Measurements from ENCODE around the gene UNCX. TPM values are rescaled to one million over a fixed set of nuclear protein-coding genes. Genes with fewer than 3 reads are reported as not detected.

The UNCX gene
- total and polyA plus RNA-seq, 2 of the 8 experiments (the other 6 are each of a cell fraction or from before 2014, with no cell fraction given): not detected

- H3K4me1 ChIP-seq (replicated peaks in 1 of 4; ENCODE audit: control insufficient read depth in 3 of 4, insufficient read depth in 4 of 4, low read length in 3 of 4): no peaks in the 10 kb centered on the region
- no peaks in the 10 kb centered on the region for H3K23me2 ChIP-seq (ENCODE audit: low read depth, low read length)
- H4K91ac ChIP-seq (replicated peaks; ENCODE audit: insufficient read length, low read length): no peak overlapping the region
- peaks cover 0 to 10% (median 8%) of the 10 kb centered on the region in 4 experiments; a peak in 5 of 7 replicates for H3K27me3 ChIP-seq (replicated peaks in 1 of 4; ENCODE audit: control insufficient read depth in 3 of 4, extremely low read depth in 1 of 4, insufficient read depth in 3 of 4, low read length in 3 of 4)
- no peaks in the 10 kb centered on the region for H3K9me3 ChIP-seq (ENCODE audit: insufficient read depth in 2 of 2, low read depth in 1 of 2, low read length in 1 of 2)
- no peak overlapping the region for H2BK12ac ChIP-seq (ENCODE audit: low read depth, low read length)
- DNase-seq (ENCODE audit: low read depth in 1 of 2, low spot score in 2 of 2) (no peak), FAIRE-seq (no peak)
- no peak overlapping the region for H2BK5ac ChIP-seq (ENCODE audit: low read depth, low read length)
- CTCF ChIA-PET (ENCODE audit: partially characterized antibody): interaction anchor here (0.6 to 0.9 kb wide), 4 partner anchors 14 to 190 kb away, joined by 3 to 6 read pairs (median 4); no protein-coding TSS in a partner anchor
- H3K79me2 ChIP-seq (ENCODE audit: control insufficient read depth in 1 of 2, insufficient read depth in 2 of 2, low read length in 2 of 2): no peaks in the 10 kb centered on the region
- no peak overlapping the region for H3K27ac ChIP-seq (ENCODE audit: low read depth, low read length)
- no peaks in the 10 kb centered on the region for H4K20me1 ChIP-seq (replicated peaks in 1 of 2; ENCODE audit: control insufficient read depth in 1 of 2, insufficient read depth in 2 of 2, low read length in 2 of 2)
- TF ChIP-seq HDAC6 (IDR thresholded peaks at IDR 0.05; ENCODE audit: low read depth, low read length): no peak
- TF ChIP-seq SIX5 (IDR thresholded peaks at IDR 0.05; ENCODE audit: low read depth, low read length): no peak
- TF ChIP-seq SUZ12 (IDR thresholded peaks at IDR 0.05; ENCODE audit: low read length): no peak
- no peak for TF ChIP-seq PHF8 (conservative IDR thresholded peaks at IDR 0.05; ENCODE audit: low read depth, low read length)
- TF ChIP-seq SP4 (IDR thresholded peaks at IDR 0.05; ENCODE audit: low read length): no peak
- no peak for TF ChIP-seq YY1 (IDR thresholded peaks at IDR 0.05; ENCODE audit: low read depth, low read length)
- TF ChIP-seq SIN3A (conservative IDR thresholded peaks at IDR 0.05 in 1 of 2, IDR thresholded peaks at IDR 0.05 in 1 of 2; ENCODE audit: low read depth in 1 of 2, low read length in 2 of 2): no peak
- H3K4ac ChIP-seq (replicated peaks; ENCODE audit: insufficient read length, low read depth, low read length): no peak overlapping the region
- H3K56ac ChIP-seq (replicated peaks; ENCODE audit: insufficient read length, low read depth, low read length): no peak overlapping the region
- H3K79me1 ChIP-seq (ENCODE audit: low read depth, low read length): no peaks in the 10 kb centered on the region
- no peak overlapping the region for H3K9ac ChIP-seq (replicated peaks in 1 of 4; ENCODE audit: extremely low read depth in 1 of 4, low read depth in 3 of 4, low read length in 3 of 4)
- no peaks in the 10 kb centered on the region for H3K36me3 ChIP-seq (ENCODE audit: control insufficient read depth in 2 of 4, insufficient read depth in 4 of 4, low read length in 3 of 4)
- POLR2A ChIA-PET (ENCODE audit: partially characterized antibody): no interaction called here
- 90% methylated on average over 20 of the region's 20 CpGs; no CpG with 5 or more reads in 1 of the 2 experiments for WGBS, 2 experiments (ENCODE audit: extremely low coverage in 1 of 2, insufficient coverage in 1 of 2, insufficient read length in 1 of 2, insufficient replicate concordance in 2 of 2, low coverage in 1 of 2, low lambda C conversion rate in 2 of 2, missing lambda C conversion rate in 1 of 2)
- H3K18ac ChIP-seq (ENCODE audit: extremely low read depth, low read length): no peak overlapping the region
- no peak overlapping the region for H2BK120ac ChIP-seq (replicated peaks; ENCODE audit: low read depth, low read length)
- H2BK15ac ChIP-seq (ENCODE audit: low read length): no peak overlapping the region
- H3K23ac ChIP-seq (ENCODE audit: insufficient read length): no peak overlapping the region
- no peak overlapping the region for H2AK5ac ChIP-seq (ENCODE audit: low read depth, low read length)
- H3K4me3 ChIP-seq (ENCODE audit: extremely low read depth in 1 of 4, insufficient read depth in 2 of 4, low read depth in 3 of 4, low read length in 4 of 4): no peak overlapping the region
- H2BK20ac ChIP-seq (ENCODE audit: low read length): no peak overlapping the region
- no peak overlapping the region for H2AFZ ChIP-seq (ENCODE audit: low read length)
- H3K14ac ChIP-seq (ENCODE audit: insufficient read length): no peak overlapping the region
- H4K8ac ChIP-seq (ENCODE audit: extremely low read depth, insufficient read depth, low read length): no peak overlapping the region
- H3K4me2 ChIP-seq (ENCODE audit: insufficient read depth in 1 of 2, low read depth in 2 of 2, low read length in 2 of 2): no peak overlapping the region
- no peak overlapping the region for H4K5ac ChIP-seq (ENCODE audit: insufficient read length, low read depth, low read length)
Measured at GRCh38 chr7:1284743-1285458, 52.2 kb downstream of the UNCX start.
